ENCODE data around the gene GJA5. TPM values are rescaled to one million over a fixed set of nuclear protein-coding genes. Genes with fewer than 3 reads are reported as not detected.

Gene GJA5
- total and polyA plus RNA-seq, 8 donors = 0.57 to 4.6 (median 2.0) TPM

DNA sequence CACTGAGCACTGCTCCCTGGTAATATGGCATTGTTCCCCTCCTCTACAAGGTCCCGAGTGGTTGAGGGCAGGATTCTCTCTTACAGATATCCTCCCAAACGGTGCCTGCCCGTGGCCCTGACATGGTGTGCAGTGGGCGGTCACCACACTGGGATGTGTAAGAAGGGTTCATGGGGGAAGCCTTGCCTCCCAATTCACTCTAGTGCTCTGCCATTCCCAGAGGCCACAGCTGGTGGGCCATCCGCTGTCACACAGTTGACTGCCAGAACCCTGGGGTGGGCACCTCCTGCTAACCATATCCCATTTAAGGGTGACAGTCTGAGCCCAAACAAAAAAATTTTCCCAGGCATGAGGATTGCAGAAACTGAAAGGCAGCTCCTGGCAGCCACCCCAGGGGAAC lies 9.1 kb downstream of the GJA5 start:
- intact Hi-C loops (cut with DNase I) = no loop called here

DNA sequence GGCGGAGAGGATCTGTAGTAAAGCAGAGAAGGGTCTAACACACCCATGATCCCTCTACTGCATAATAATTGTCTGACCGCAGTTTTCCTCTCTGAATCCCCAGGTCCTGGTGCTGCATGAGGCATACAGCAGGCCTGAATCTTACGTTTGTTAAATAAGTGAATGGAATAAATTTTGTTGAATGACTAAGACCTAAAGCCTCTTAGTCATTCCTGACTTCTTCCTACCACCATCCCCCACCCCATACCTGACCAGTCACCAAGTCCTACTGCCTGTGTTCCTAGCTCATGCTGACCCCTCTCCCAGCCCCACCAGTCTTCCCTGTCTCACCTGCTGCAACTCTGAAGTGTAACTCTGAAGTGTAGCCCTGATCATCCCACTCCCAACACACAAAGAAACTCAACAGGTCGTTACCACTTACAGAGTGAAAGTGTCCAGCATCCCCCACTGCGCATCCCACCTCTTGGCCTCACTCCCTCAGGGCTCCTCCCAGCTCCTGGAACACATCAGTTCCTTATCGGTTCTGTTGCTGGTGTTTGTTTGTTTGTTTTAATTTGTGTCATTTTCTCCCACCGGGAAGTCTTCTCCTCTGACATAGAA lies 9.7 kb downstream of the GJA5 start:
- DNase-seq (no peak), ATAC-seq (no peak), FAIRE-seq (no peak)
- WGBS, 2 donors = 79 to 84% methylated on average over 7 of the region's 7 CpGs
- intact Hi-C loops (cut with DNase I) = no loop called here
- H3K27ac ChIP-seq = no peak overlapping the region
- H3K4me3 ChIP-seq = no peak overlapping the region
- TF ChIP-seq, protein P1, sequence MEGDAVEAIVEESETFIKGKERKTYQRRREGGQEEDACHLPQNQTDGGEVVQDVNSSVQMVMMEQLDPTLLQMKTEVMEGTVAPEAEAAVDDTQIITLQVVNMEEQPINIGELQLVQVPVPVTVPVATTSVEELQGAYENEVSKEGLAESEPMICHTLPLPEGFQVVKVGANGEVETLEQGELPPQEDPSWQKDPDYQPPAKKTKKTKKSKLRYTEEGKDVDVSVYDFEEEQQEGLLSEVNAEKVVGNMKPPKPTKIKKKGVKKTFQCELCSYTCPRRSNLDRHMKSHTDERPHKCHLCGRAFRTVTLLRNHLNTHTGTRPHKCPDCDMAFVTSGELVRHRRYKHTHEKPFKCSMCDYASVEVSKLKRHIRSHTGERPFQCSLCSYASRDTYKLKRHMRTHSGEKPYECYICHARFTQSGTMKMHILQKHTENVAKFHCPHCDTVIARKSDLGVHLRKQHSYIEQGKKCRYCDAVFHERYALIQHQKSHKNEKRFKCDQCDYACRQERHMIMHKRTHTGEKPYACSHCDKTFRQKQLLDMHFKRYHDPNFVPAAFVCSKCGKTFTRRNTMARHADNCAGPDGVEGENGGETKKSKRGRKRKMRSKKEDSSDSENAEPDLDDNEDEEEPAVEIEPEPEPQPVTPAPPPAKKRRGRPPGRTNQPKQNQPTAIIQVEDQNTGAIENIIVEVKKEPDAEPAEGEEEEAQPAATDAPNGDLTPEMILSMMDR (IDR thresholded peaks at IDR 0.05) = no peak
- no peaks in the 10 kb centered on the region for H3K27me3 ChIP-seq
- H3K9me3 ChIP-seq = no peaks in the 10 kb centered on the region
- H3K36me3 ChIP-seq = no peaks in the 10 kb centered on the region
- H3K4me1 ChIP-seq = no peaks in the 10 kb centered on the region

More for the DNA sequence above, 9.1 kb downstream of the GJA5 start:
- no peaks in the 10 kb centered on the region for H3K9me3 ChIP-seq
- FAIRE-seq = no peak
- H3K27me3 ChIP-seq = no peaks in the 10 kb centered on the region
- 81 to 89% methylated on average over 5 of the region's 5 CpGs for WGBS, 2 donors
- H3K4me1 ChIP-seq = no peaks in the 10 kb centered on the region
- no peak for ATAC-seq
- H3K36me3 ChIP-seq = no peaks in the 10 kb centered on the region
- TF ChIP-seq, protein P1 (IDR thresholded peaks at IDR 0.05) = no peak
- H3K27ac ChIP-seq = no peak overlapping the region
- DNase-seq = no peak
- H3K4me3 ChIP-seq = no peak overlapping the region

DNA sequence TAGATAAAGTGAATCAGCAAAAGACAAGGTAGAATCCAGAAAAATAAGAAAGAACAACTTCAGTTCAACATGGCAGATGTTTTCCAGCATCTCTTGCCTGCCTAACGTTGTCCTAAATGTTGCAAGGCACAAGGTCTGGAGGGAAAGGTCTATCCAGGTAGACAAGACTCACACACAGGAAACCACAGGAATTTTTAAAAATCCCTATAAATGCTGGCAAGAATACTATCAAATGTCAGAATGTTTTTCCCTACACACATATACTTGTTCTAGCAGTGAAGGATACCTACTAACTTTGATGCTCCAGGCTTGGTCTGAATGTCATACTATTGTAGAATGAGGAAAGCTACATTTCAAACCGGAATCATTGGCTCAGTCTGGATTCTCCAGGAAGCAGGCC lies 10.6 kb downstream of the GJA5 start:
- intact Hi-C loops (cut with DNase I) = loop anchor here in 1 of 3 donors (10.0 kb wide), 1 partner anchor 55 kb away; no protein-coding TSS in a partner anchor
- TF ChIP-seq, protein P1 (IDR thresholded peaks at IDR 0.05) = no peak
- WGBS, 2 donors = 90% methylated on average over 2 of the region's 2 CpGs
- DNase-seq (no peak), FAIRE-seq (no peak), ATAC-seq (no peak)
- Histone ChIP-seq H3K4me3 (no peak overlapping the region), H3K9me3 (no peaks in the 10 kb centered on the region), H3K27me3 (no peaks in the 10 kb centered on the region), H3K27ac (no peak overlapping the region), H3K4me1 (no peaks in the 10 kb centered on the region), H3K36me3 (no peaks in the 10 kb centered on the region)

DNA sequence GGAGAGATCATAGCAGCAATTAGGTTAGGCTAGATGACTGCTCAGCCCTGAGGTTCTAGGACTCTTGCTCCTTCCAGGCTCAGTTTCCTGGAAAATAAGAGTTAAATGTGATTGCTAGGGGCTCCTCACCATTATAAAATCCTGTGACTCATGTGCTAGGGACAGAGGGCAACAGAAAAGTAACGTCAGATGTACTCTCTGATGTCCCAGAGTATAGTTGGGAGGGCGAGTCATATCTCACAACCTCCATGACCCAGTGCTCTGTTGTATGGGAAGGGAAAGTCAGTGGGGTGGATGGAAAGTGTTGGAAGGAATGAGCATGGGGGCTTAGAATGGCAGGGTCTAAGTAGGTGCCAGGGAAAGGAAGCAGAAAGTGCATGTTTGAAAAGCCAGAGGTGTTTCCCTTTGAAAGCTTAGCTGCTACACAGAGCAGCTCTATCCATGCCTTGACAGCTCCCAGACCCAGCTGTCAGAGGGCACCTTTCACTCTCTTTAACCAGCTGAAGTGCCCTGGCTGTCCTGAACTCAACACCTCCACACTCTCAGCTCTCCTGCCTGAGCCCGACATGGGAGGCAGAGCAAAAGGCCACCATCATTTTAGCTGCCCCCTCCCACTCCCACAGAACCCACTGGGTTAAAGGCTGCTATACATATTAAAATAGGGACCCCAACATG lies 11.6 kb downstream of the GJA5 start:
- Histone ChIP-seq H3K4me3 (no peak overlapping the region), H3K9me3 (no peaks in the 10 kb centered on the region), H3K36me3 (no peaks in the 10 kb centered on the region), H3K27me3 (no peaks in the 10 kb centered on the region), H3K27ac (no peak overlapping the region), H3K4me1 (no peaks in the 10 kb centered on the region)
- DNase-seq = no peak
- TF ChIP-seq, protein P1 (IDR thresholded peaks at IDR 0.05) = no peak
- no peak for ATAC-seq
- WGBS, 2 donors = 85 to 95% methylated on average over 3 of the region's 3 CpGs
- no peak for FAIRE-seq
- intact Hi-C loops (cut with DNase I) = loop anchor here in 1 of 3 donors (10.0 kb wide), 1 partner anchor 56 kb away; no protein-coding TSS in a partner anchor

DNA sequence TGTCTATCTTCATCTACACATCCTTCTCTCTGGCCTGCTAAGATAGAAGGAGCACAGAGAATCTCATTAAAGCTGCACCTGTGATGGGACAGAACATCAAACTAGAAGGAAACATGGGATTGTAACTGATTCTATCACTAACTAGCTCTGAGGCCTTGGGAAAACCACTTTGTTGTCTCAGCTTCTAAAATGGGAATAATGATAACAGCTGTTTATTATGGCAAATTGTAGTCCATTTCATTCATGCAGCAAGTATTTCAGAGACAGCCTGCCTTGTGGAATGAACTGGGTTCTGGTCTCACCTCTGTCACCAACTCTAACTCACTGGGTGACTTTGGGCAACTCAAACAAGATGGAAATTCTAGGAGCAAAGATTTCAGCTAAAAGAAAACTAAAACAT lies 12.4 kb downstream of the GJA5 start:
- DNase-seq (no peak), FAIRE-seq (no peak), ATAC-seq (no peak)
- intact Hi-C loops (cut with DNase I) = loop anchor here in 1 of 3 donors (10.0 kb wide), 1 partner anchor 57 kb away; no protein-coding TSS in a partner anchor
- H3K4me3 ChIP-seq = no peak overlapping the region
- TF ChIP-seq, protein P1 (IDR thresholded peaks at IDR 0.05) = no peak
- no peak overlapping the region for H3K27ac ChIP-seq
- H3K9me3 ChIP-seq = no peaks in the 10 kb centered on the region
- H3K27me3 ChIP-seq = no peaks in the 10 kb centered on the region
- no peaks in the 10 kb centered on the region for H3K36me3 ChIP-seq
- no peaks in the 10 kb centered on the region for H3K4me1 ChIP-seq
